ENCODE measurements around the gene VASH2.

GRCh38 chr1:212957546-212957945, 7.2 kb downstream of the VASH2 start:
- no peak for TF ChIP-seq POLR2A (IDR thresholded peaks at IDR 0.05)
- no peak for TF ChIP-seq CTCF (IDR thresholded peaks at IDR 0.05)

Data from vagina (tissue), 2 donors.